Right lobe of liver (tissue), 4 donors: ENCODE results near the gene RPIA.

Experiments
- POLR2A ChIP-seq: fragments of 450-650 bp; IDR thresholded peaks from one replicate; pipeline ENCODE4 v1.6.1; 2017; ENCODE audit warnings: antibody characterized with exemption, mild to moderate bottlenecking
- TF ChIP-seq, protein P1 (sequence below), 4 donors: fragments of 200-600 bp in 3 of 4; fragments of 450-650 bp in 1 of 4; IDR thresholded peaks; one replicate each; pipeline versions ENCODE4 v1.5.1 to v1.8.0; 2016 to 2022; ENCODE audit warnings: antibody characterized with exemption in 4 of 4, mild to moderate bottlenecking in 2 of 4
- donor health status: DM: no; HTN: no; CAD: no.
- donor health status: DM: no; HTN: no; CAD: no.
- donor health status: DM: no; HTN: yes; CAD: no.

DNA sequence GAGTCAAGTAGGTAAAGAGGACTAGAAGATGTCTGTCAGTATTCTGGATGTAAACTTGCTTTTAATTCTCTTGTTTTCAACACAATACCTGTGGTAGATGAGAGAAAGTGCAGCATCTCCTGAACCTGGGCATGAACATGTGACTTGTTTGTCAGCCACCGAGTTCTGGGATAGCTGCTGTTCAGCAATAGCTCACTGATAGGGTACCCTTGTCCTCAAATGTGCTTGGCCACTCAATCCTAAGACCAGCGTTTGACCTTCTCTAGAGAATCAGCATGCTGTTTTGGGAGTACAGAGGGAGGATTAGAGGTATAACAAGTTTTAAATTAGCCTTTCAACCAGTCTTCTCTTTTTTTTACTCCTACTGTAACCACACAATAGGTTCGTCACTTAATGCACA, 23.2 kb downstream of the RPIA start:
- no peak for TF ChIP-seq POLR2A
- TF ChIP-seq, protein P1, sequence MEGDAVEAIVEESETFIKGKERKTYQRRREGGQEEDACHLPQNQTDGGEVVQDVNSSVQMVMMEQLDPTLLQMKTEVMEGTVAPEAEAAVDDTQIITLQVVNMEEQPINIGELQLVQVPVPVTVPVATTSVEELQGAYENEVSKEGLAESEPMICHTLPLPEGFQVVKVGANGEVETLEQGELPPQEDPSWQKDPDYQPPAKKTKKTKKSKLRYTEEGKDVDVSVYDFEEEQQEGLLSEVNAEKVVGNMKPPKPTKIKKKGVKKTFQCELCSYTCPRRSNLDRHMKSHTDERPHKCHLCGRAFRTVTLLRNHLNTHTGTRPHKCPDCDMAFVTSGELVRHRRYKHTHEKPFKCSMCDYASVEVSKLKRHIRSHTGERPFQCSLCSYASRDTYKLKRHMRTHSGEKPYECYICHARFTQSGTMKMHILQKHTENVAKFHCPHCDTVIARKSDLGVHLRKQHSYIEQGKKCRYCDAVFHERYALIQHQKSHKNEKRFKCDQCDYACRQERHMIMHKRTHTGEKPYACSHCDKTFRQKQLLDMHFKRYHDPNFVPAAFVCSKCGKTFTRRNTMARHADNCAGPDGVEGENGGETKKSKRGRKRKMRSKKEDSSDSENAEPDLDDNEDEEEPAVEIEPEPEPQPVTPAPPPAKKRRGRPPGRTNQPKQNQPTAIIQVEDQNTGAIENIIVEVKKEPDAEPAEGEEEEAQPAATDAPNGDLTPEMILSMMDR (IDR thresholded peaks at IDR 0.05) = no peak
